ENCODE data around the gene STRA8. TPM values are rescaled to one million over a fixed set of nuclear protein-coding genes. Genes with fewer than 3 reads are reported as not detected.
A peak's percentile ranks its signal among the peaks of the same experiment; 100 is the strongest.

STRA8 gene
- polyA plus RNA-seq, 1 donor from 2014 or later: not detected

DNA sequence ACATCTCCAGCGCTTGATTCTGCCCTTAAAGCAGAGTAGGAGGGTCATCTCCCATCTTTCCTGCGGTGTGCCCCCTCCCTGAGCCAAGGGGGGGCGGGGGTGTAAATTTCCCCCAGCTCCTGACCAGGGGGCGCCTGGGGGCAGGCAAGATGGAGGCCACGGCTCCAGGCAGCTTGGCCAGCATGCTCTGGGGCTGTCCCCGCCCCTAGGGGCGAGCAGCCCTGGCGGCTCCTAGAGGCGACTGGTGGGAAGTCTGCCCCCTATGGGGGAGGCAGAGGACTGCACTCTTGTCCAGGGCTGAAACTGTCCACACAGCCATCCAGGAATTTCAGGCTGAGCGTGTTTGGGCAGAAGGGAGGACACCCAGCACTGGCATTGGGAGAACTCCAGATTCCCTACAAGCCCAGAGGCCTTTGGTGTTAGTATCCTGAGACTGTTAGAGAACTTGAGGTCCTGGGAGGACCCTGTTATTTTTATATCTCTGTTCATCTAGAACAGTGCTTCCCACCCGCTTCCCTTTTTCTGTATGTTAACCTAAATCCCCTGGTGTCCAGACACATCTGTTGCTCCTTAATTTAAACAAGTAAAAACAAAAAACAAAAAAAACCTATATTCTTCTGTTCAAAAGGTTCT, 4.6 kb downstream of the STRA8 start:
- H3K9me3 Mint-ChIP-seq: peaks cover 0 to 2% (median 0%) of the 10 kb centered on the region in 3 donors
- H3K4me3 Mint-ChIP-seq: no peak overlapping the region
- peaks cover 16% of the 10 kb centered on the region for H3K27me3 Mint-ChIP-seq
- H3K36me3 Mint-ChIP-seq: peaks cover 3% of the 10 kb centered on the region
- peaks cover 9 to 11% (median 10%) of the 10 kb centered on the region in 3 donors for H3K4me1 Mint-ChIP-seq
- no peak overlapping the region for H3K27ac Mint-ChIP-seq

DNA sequence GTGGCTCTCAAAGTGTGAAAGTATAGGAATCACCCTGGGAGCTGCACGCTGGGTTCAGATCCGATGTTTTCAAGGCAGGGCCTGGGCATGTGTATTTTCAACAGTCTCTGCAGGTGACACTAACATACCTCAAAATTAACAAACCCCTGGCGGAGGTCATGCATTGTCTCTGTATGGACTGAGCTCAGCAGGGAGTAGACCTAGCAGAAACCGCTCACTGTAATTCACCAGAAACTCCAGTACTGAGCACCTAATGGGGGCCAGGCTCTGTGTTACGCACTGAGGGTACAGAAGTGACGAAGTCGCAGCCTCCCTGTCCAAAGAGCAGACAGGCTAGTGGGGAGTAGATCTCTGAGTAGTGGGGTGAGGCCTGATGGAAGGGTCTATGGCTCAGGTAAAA, 5.6 kb downstream of the STRA8 start:
- Mint-ChIP-seq H3K27ac (no peak overlapping the region), H3K4me1 (peaks cover 9 to 11% (median 10%) of the 10 kb centered on the region in 3 donors), H3K4me3 (peak overlapping the region in 1 of 4 donors; percentile 56), H3K36me3 (peaks cover 3% of the 10 kb centered on the region), H3K27me3 (peaks cover 14% of the 10 kb centered on the region), H3K9me3 (peaks cover 0 to 2% (median 0%) of the 10 kb centered on the region in 3 donors)

DNA sequence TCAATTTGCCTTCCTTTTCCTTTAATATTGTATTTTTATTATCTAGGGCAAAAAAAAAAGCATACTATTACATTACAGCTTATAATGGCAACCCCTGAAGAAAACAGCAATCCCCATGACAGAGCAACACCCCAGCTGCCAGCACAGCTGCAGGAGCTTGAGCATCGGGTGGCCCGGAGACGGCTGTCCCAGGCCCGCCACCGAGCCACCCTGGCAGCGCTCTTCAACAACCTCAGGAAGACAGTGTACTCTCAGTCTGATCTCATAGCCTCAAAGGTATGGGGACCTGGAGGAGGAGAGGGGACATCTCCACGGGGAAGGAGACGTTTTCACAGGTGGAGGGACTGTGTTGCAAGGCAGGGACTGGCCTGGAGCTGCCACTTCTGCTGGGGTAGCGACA, 6.8 kb downstream of the STRA8 start:
- H3K4me3 Mint-ChIP-seq: no peak overlapping the region
- peaks cover 2% of the 10 kb centered on the region for H3K36me3 Mint-ChIP-seq
- H3K27ac Mint-ChIP-seq: no peak overlapping the region
- peaks cover 14% of the 10 kb centered on the region for H3K27me3 Mint-ChIP-seq
- peaks cover 0 to 2% (median 0%) of the 10 kb centered on the region in 3 donors for H3K9me3 Mint-ChIP-seq
- peaks cover 9 to 11% (median 10%) of the 10 kb centered on the region in 3 donors for H3K4me1 Mint-ChIP-seq

GRCh38 chr7:135242096-135242684, 8.6 kb downstream of the STRA8 start:
- Mint-ChIP-seq H3K9me3 (no peaks in the 10 kb centered on the region), H3K27me3 (peaks cover 9% of the 10 kb centered on the region), H3K27ac (no peak overlapping the region)

DNA sequence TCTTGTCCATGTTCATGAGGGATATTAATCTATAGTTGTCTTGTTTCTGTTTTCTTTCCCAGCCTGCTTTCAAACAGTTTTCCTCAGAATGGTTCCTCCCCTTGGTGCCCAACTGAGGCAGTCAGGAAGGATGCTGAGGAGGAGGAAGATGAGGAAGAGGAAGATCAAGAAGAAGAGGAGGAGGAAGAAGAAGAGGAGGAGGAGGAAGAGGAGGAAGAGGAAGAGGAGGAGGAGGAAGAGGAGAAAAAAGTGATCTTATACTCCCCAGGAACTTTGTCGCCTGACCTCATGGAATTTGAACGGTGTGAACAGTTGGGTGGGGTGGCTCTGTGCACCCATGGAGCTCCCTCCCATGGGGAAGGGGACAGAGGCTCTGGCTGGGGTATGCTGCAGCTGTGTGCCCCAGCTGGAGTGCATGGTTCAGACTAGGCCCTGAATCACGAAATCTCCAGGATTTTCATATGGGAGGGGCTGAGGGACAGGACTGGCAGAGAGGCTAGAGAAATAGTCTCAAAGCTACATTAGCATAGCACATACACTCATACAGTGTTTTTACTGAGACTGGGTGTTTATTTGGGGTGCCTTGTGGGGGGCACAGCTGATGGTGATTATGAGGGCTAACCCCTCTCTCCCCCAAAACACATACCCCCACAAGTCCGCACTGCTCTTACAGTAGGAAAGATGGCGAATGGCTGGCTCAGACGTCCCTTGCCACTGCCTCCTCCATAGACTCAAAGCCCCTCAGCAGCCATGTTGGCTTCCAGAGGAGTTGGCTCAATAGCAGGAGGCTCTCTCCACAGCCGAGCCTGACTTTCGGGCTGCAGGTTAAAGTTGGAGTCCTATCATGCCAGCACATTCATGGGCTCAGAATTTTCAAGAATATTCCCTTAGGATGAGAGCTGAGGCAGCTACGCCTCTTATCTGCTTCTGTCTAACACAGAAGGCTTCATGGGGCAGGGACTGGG, 11.9 kb downstream of the STRA8 start:
- Mint-ChIP-seq H3K27ac (peak overlapping the region in 1 of 3 donors; percentile 87), H3K4me3 (peak overlapping the region in 1 of 4 donors; percentile 51), H3K9me3 (no peaks in the 10 kb centered on the region), H3K36me3 (peaks cover 2% of the 10 kb centered on the region), H3K27me3 (no peaks in the 10 kb centered on the region), H3K4me1 (no peaks in the 10 kb centered on the region)

More at GRCh38 chr7:135242096-135242684, 8.6 kb downstream of the STRA8 start:
- Mint-ChIP-seq H3K36me3 (peaks cover 2% of the 10 kb centered on the region), H3K4me3 (no peak overlapping the region), H3K4me1 (peaks cover 0 to 2% (median under 1%) of the 10 kb centered on the region in 3 donors)

DNA sequence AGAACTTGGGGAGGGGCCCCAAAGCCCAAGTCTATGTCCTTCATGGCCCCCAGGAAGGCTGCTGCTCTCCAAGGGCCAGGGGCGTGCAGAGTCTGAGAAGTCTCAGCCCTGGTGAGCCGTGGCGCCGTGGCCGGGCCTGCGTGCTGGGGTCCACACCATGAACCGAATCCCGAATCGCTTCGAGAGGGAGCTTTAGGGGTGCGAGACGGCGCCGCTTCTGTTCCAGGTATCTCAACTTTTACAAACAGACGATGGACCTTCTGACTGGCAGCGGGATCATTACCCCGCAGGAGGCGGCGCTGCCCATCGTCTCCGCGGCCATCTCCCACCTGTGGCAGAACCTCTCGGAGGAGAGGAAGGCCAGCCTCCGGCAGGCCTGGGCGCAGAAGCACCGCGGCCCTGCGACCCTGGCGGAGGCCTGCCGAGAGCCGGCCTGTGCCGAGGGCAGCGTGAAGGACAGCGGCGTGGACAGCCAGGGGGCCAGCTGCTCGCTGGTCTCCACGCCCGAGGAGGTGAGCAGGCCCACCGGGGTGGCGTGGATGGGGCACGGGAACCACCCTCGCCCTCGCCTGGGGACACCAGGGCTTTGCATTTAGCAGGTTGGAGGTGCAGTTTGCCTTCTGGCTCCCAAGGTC, 12.7 kb downstream of the STRA8 start:
- Mint-ChIP-seq H3K4me1 (no peaks in the 10 kb centered on the region), H3K9me3 (no peaks in the 10 kb centered on the region), H3K27me3 (no peaks in the 10 kb centered on the region), H3K27ac (no peak overlapping the region), H3K4me3 (no peak overlapping the region), H3K36me3 (peaks cover 2% of the 10 kb centered on the region)

GRCh38 chr7:135247746-135248471, 14.3 kb downstream of the STRA8 start:
- Mint-ChIP-seq H3K4me3 (no peak overlapping the region), H3K36me3 (peaks cover 2% of the 10 kb centered on the region), H3K27ac (no peak overlapping the region), H3K9me3 (no peaks in the 10 kb centered on the region), H3K4me1 (peaks cover 0 to 2% (median 0%) of the 10 kb centered on the region in 3 donors), H3K27me3 (no peaks in the 10 kb centered on the region)

DNA sequence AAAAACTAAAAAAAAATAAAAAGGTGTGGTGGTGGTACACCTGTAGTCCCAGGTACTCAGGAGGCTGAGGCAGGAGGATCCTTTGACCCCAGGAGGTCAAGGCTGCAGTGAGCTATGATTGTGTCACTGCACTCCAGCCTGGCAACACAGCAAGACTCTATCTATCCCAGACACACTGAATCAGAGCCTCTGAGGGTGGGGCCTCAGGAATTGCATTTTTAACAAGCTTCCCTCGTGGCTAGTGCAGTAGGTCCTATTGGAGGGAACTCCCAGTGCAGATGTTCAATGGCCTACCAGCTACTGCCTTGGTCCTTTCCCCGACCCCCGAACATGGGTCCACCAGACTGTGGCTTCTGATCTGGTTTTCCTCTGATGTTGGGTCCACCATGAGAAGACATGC, 14.9 kb downstream of the STRA8 start:
- peaks cover 2% of the 10 kb centered on the region for H3K36me3 Mint-ChIP-seq
- H3K27me3 Mint-ChIP-seq: no peaks in the 10 kb centered on the region
- H3K9me3 Mint-ChIP-seq: no peaks in the 10 kb centered on the region
- H3K4me1 Mint-ChIP-seq: peaks cover 0 to 2% (median 0%) of the 10 kb centered on the region in 3 donors
- no peak overlapping the region for H3K27ac Mint-ChIP-seq
- H3K4me3 Mint-ChIP-seq: no peak overlapping the region

DNA sequence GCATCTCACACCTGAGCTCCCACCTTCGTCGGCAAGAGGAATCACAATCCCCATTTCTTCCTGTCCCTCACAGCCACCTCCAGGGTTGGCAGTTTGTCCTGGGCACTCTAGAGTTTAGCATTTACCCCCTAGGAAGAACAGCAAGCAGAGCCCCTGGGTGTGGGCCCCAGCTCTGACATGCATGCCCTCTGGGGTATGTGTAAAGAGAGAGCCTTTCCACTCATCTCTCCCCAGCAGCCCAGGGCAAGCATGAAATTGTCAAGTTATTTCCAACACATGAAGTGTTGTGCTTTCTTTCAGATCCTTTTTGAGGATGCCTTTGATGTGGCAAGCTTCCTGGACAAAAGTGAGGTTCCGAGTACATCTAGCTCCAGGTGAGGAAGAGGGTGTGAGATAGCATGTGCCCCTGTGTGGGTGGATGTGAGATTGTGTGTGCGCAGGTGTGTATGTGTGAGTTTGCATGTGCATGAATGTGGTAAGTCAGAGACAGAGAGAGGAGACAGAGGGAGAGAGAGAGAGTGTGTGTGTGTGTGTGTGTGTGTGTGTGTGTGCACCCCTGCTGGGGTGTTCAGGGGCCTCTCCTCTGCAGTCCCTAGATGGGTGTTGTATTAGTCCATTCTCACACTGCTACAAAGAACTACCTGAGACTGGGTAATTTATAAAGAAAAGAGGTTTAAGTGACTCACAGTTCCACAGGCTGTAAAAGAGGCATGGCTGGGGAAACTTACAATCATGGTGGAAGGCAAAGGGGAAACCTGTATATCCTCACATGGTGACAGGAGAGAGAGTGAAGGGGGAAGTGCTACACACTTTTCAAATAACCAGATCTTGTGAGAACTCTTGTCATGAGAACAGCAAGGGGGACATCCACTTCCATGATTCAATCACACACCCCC, 18.1 kb downstream of the STRA8 start:
- Mint-ChIP-seq H3K27ac (no peak overlapping the region), H3K4me3 (no peak overlapping the region), H3K9me3 (no peaks in the 10 kb centered on the region), H3K27me3 (no peaks in the 10 kb centered on the region), H3K36me3 (no peaks in the 10 kb centered on the region), H3K4me1 (peaks cover 0 to 2% (median 0%) of the 10 kb centered on the region in 3 donors)

DNA sequence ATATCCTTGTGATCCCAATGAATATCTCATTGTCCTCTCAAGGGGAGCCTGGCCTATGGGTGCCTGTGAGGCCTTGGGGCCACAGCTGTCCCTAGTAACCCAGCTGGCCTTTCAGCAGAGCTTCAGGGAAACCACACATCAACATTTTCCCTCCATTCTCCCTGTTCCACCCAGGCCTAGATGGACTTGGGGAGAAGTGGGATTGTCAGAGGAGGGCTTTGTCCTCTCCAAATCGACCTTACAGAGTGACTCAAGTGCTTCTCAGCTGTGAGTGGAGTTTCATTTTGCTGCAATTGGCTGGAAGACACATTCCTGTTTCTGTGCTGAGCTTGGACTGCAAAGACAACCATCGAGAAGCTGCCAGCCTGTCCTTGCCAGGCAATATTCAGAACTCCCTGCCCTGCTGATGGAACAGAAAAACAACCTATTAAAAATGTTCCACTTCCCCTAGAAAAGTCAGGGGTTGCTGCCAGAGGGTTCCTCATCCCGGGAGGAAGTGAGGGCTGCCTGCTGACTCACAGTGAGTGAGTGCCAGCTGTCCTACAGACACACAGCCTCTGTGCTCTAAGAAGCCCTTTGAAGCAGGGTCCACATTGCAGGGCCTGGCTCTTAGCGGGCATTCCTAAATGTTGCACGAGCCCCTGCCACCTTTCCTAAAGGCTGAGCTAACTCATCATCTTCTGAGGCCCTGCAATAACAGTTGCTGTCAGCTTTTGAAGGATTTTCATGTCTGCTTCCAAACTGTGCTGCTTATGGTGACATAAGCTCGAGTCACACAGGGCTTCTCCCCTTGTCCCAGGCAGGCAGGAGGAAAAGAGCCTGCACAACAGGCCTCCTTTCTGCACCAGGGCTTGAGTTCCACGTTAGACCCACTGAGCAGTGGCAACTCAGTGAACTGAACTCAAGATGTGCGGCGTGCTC, 20.5 kb downstream of the STRA8 start:
- Mint-ChIP-seq H3K36me3 (no peaks in the 10 kb centered on the region), H3K9me3 (no peaks in the 10 kb centered on the region), H3K27ac (no peak overlapping the region), H3K4me1 (peaks cover 0 to 2% (median 0%) of the 10 kb centered on the region in 3 donors), H3K4me3 (no peak overlapping the region), H3K27me3 (no peaks in the 10 kb centered on the region)

DNA sequence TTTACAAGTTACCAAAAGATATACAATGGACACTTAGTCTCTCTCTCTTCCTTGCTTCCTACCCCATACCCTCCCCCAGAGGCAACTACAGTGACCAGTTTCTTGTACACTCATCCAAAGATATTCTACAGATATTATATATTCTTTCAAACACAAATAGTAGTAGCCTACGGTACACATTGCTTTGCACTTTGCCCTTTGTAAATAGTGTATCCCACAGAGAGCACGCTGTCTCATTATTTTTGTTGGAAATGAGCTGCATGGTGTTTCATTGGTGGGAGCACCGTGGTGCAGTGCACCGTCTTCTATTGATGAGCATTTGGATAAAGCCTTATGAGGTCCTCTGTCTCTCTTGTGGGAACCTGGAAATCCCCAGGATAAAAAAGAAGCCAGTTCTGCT, 24.2 kb downstream of the STRA8 start:
- peaks cover 5% of the 10 kb centered on the region for H3K27me3 Mint-ChIP-seq
- peaks cover 1% of the 10 kb centered on the region for H3K36me3 Mint-ChIP-seq
- no peaks in the 10 kb centered on the region for H3K4me1 Mint-ChIP-seq
- H3K4me3 Mint-ChIP-seq: no peak overlapping the region
- H3K27ac Mint-ChIP-seq: no peak overlapping the region
- H3K9me3 Mint-ChIP-seq: peaks cover 0 to 2% (median 0%) of the 10 kb centered on the region in 3 donors

- Mint-ChIP-seq H3K4me3 (no peak overlapping the region), H3K9me3 (peaks cover 0 to 8% (median 0%) of the 10 kb centered on the region in 3 donors), H3K27ac (peak overlapping the region in 1 of 3 donors; percentile 41), H3K36me3 (peaks cover 1% of the 10 kb centered on the region), H3K27me3 (peaks cover 5% of the 10 kb centered on the region), H3K4me1 (no peaks in the 10 kb centered on the region)
These were observed 24.9 kb downstream of the STRA8 start for GRCh38 chr7:135258585-135258984.

Data from IgD-negative memory B cell (primary cell).